GM12865 (cell line): ENCODE measurements around the gene RAET1G.

Source experiments
- DNase-seq: peaks from one replicate; pipeline ENCODE4 v3.0.0; 2010; ENCODE audit warnings: low read depth
- H3K4me3 ChIP-seq: 2 replicates; pipeline ENCODE4 v1.5.1; 2011; ENCODE audit warnings: mild to moderate bottlenecking, low read depth, low read length, control low read depth
- TF ChIP-seq, protein P1 (sequence below): IDR thresholded peaks from 2 replicates; pipeline ENCODE4 v1.5.1; 2011; ENCODE audit warnings: low read length, control low read depth, low read depth, inconsistent platforms; ENCODE audit not compliant: insufficient read depth; ENCODE audit errors: missing control alignments

Gene RAET1G

GRCh38 chr6:149877659-149878058 is 45.3 kb downstream of the RAET1G start:
- no peak for DNase-seq
- H3K4me3 ChIP-seq, result no peak overlapping the region
- TF ChIP-seq, protein P1, sequence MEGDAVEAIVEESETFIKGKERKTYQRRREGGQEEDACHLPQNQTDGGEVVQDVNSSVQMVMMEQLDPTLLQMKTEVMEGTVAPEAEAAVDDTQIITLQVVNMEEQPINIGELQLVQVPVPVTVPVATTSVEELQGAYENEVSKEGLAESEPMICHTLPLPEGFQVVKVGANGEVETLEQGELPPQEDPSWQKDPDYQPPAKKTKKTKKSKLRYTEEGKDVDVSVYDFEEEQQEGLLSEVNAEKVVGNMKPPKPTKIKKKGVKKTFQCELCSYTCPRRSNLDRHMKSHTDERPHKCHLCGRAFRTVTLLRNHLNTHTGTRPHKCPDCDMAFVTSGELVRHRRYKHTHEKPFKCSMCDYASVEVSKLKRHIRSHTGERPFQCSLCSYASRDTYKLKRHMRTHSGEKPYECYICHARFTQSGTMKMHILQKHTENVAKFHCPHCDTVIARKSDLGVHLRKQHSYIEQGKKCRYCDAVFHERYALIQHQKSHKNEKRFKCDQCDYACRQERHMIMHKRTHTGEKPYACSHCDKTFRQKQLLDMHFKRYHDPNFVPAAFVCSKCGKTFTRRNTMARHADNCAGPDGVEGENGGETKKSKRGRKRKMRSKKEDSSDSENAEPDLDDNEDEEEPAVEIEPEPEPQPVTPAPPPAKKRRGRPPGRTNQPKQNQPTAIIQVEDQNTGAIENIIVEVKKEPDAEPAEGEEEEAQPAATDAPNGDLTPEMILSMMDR, result no peak

DNA sequence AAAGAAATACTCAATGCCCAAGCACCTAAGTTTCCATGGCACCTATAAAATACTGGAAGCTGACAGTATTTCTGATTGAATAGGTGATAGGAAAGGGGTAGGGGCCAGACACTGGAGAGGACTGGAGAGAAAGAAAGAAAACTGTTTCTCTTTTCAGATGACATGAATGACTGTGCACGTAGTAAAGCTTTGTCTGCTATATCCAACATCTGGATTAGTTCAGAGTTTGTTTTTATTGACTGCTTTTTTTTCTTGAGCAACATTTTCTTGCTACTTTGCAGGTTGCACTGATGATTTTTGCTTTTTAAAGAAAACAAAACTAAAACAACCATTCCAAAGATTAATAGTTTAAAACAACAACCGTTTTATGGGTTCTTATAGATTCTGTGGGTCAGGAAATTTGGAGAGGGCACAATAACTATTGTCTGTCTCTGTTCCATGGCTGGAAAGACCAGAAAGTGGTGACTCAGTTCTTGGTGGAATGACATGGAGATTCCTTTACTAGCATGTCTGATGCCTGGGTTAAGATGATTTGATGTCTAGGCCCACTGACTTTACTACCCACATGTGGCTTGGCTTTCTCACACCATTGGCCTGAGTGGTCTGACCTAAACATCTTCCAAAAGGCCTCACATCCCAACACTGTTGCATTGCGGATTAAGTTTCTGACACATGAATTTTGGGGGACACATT is 46.5 kb downstream of the RAET1G start:
- no peak for DNase-seq
- H3K4me3 ChIP-seq, result no peak overlapping the region

DNA sequence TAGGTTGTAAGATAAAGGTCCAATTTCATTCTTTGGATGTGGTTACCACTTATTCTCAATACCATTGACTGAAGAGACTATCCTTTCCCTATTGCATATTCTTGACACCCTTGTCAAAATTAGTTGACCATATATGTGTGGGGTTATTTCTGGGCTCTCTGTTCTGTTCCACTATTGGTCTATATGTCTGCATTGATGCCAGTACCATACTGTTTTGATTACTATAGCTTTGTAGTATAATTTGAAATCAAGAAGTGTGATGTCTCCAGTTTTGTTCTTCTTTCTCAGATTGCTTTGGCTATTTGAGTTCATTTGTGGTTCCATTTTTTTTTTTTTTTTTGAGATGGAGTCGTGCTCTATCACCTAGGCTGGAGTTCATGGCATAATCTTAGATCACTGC is 50.7 kb downstream of the RAET1G start:
- no peak for DNase-seq
- TF ChIP-seq, protein P1, result no peak
- no peak overlapping the region for H3K4me3 ChIP-seq

More for the DNA sequence above, 46.5 kb downstream of the RAET1G start:
- TF ChIP-seq, protein P1, result no peak

GRCh38 chr6:149871182-149871581 is 51.7 kb downstream of the RAET1G start:
- DNase-seq, result no peak
- TF ChIP-seq, protein P1, result no peak
- no peak overlapping the region for H3K4me3 ChIP-seq

GRCh38 chr6:149869275-149869892 is 53.5 kb downstream of the RAET1G start:
- no peak for DNase-seq
- TF ChIP-seq, protein P1, result no peak
- H3K4me3 ChIP-seq, result no peak overlapping the region

GRCh38 chr6:149867876-149868640 is 54.9 kb downstream of the RAET1G start:
- TF ChIP-seq, protein P1, result no peak
- H3K4me3 ChIP-seq, result no peak overlapping the region
- no peak for DNase-seq
